Measurements from ENCODE around the gene FAM170B. TPM values are rescaled to one million over a fixed set of nuclear protein-coding genes. Genes with fewer than 3 reads are reported as not detected.

FAM170B gene
- total and polyA plus RNA-seq, 9 of the 15 experiments (the other 6 are each of a cell fraction or from before 2014, with no cell fraction given) = 0.11 to 0.21 TPM; not detected in 7

DNA sequence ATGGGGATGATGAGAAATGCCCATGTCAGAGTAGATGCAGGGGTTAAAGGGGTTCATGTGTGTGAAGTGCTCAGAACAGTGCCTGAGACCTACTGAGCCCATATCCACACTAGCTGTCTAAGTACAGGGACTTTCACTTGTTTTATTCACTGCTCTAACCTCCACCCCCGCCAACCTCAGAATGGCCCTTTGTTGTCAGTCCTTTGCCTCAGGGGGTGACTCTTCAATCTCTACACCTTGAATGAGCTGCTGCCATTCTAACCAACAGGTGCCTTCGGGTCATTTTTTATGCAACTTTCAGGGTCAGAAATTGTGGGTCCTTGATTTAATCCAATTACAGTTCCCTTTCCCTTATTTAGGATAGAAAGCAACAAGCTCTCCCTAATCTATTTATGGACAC, 44.7 kb downstream of the FAM170B start (continued):
- TF ChIP-seq, protein P1, sequence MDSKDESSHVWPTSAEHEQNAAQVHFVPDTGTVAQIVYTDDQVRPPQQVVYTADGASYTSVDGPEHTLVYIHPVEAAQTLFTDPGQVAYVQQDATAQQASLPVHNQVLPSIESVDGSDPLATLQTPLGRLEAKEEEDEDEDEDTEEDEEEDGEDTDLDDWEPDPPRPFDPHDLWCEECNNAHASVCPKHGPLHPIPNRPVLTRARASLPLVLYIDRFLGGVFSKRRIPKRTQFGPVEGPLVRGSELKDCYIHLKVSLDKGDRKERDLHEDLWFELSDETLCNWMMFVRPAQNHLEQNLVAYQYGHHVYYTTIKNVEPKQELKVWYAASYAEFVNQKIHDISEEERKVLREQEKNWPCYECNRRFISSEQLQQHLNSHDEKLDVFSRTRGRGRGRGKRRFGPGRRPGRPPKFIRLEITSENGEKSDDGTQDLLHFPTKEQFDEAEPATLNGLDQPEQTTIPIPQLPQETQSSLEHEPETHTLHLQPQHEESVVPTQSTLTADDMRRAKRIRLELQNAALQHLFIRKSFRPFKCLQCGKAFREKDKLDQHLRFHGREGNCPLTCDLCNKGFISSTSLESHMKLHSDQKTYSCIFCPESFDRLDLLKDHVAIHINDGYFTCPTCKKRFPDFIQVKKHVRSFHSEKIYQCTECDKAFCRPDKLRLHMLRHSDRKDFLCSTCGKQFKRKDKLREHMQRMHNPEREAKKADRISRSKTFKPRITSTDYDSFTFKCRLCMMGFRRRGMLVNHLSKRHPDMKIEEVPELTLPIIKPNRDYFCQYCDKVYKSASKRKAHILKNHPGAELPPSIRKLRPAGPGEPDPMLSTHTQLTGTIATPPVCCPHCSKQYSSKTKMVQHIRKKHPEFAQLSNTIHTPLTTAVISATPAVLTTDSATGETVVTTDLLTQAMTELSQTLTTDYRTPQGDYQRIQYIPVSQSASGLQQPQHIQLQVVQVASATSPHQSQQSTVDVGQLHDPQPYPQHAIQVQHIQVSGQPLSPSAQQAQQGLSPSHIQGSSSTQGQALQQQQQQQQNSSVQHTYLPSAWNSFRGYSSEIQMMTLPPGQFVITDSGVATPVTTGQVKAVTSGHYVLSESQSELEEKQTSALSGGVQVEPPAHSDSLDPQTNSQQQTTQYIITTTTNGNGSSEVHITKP (IDR thresholded peaks at IDR 0.05; ENCODE audit: partially characterized antibody) = no peak
- TF ChIP-seq, protein P2, sequence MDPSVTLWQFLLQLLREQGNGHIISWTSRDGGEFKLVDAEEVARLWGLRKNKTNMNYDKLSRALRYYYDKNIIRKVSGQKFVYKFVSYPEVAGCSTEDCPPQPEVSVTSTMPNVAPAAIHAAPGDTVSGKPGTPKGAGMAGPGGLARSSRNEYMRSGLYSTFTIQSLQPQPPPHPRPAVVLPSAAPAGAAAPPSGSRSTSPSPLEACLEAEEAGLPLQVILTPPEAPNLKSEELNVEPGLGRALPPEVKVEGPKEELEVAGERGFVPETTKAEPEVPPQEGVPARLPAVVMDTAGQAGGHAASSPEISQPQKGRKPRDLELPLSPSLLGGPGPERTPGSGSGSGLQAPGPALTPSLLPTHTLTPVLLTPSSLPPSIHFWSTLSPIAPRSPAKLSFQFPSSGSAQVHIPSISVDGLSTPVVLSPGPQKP (CRISPR knock-in tag; IDR thresholded peaks at IDR 0.05) = no peak
- TF ChIP-seq ZNF764 (CRISPR knock-in tag; IDR thresholded peaks at IDR 0.05; ENCODE audit: low read depth) (no peak), ZNF217 (CRISPR knock-in tag; IDR thresholded peaks at IDR 0.05) (no peak), NCOA2 (IDR thresholded peaks at IDR 0.05; ENCODE audit: partially characterized antibody in 2 of 2) (no peak), TEAD1 (CRISPR knock-in tag; IDR thresholded peaks at IDR 0.05) (no peak)

All from K562 (cell line).